ENCODE data around the gene ETV6.

- TF ChIP-seq SRF (IDR thresholded peaks at IDR 0.05; ENCODE audit: low read depth, low read length) (no peak), SP4 (IDR thresholded peaks at IDR 0.05; ENCODE audit: low read length) (no peak), RAD21 (IDR thresholded peaks at IDR 0.05 in 1 of 2, conservative IDR thresholded peaks at IDR 0.05 in 1 of 2; ENCODE audit: low read depth in 2 of 2, low read length in 2 of 2) (no peak), POLR2A (IDR thresholded peaks at IDR 0.05; ENCODE audit: control extremely low read depth in 1 of 2, low read depth in 2 of 2, low read length in 2 of 2) (no peak), CTCF (IDR thresholded peaks at IDR 0.05; ENCODE audit: control extremely low read depth in 1 of 3, insufficient read depth in 1 of 3, low read depth in 1 of 3, low read length in 3 of 3) (no peak), SP2 (IDR thresholded peaks at IDR 0.05; ENCODE audit: low read length) (no peak), RXRA (IDR thresholded peaks at IDR 0.05; ENCODE audit: insufficient read depth, low read depth, low read length) (no peak), TCF12 (IDR thresholded peaks at IDR 0.05; ENCODE audit: low read depth, low read length) (no peak), HDAC6 (IDR thresholded peaks at IDR 0.05; ENCODE audit: low read depth, low read length) (no peak), EP300 (IDR thresholded peaks at IDR 0.05; ENCODE audit: borderline replicate concordance in 1 of 2, low read depth in 2 of 2, low read length in 2 of 2) (no peak), TEAD4 (IDR thresholded peaks at IDR 0.05; ENCODE audit: low read depth, low read length) (no peak)
- TF ChIP-seq, protein P1, sequence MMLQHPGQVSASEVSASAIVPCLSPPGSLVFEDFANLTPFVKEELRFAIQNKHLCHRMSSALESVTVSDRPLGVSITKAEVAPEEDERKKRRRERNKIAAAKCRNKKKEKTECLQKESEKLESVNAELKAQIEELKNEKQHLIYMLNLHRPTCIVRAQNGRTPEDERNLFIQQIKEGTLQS (IDR thresholded peaks at IDR 0.05; ENCODE audit: insufficient read depth, low read depth, low read length) = no peak
- TF ChIP-seq, protein P2, sequence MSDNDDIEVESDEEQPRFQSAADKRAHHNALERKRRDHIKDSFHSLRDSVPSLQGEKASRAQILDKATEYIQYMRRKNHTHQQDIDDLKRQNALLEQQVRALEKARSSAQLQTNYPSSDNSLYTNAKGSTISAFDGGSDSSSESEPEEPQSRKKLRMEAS (IDR thresholded peaks at IDR 0.05) = no peak
Measured at GRCh38 chr12:11801643-11802042, 152.2 kb downstream of the ETV6 start.

Measured in H1 (cell line).